Esophagus muscularis mucosa (tissue), 3 donors: ENCODE measurements around the gene DGKD.

Source experiments
- POLR2A ChIP-seq: fragments of 450-650 bp; IDR thresholded peaks from one replicate; pipeline ENCODE4 v1.6.1; 2017; ENCODE audit warnings: antibody characterized with exemption, moderate library complexity, mild to moderate bottlenecking, low read depth
- POLR2AphosphoS5 ChIP-seq, 2 donors: sonication (generic); formaldehyde crosslinking; IDR thresholded peaks; one replicate each; pipeline ENCODE4 v1.6.1; 2017; ENCODE audit warnings: antibody characterized with exemption in 2 of 2
- TF ChIP-seq, protein P1 (sequence below), 3 experiments: fragments of 200-600 bp in 2 of 3; fragments of 450-650 bp in 1 of 3; sonication (generic) in 2 of 3; IDR thresholded peaks; one replicate each; pipeline ENCODE4 v1.5.1; 2017 to 2019; ENCODE audit warnings: antibody characterized with exemption in 3 of 3, mild to moderate bottlenecking in 2 of 3, moderate library complexity in 1 of 3

DNA sequence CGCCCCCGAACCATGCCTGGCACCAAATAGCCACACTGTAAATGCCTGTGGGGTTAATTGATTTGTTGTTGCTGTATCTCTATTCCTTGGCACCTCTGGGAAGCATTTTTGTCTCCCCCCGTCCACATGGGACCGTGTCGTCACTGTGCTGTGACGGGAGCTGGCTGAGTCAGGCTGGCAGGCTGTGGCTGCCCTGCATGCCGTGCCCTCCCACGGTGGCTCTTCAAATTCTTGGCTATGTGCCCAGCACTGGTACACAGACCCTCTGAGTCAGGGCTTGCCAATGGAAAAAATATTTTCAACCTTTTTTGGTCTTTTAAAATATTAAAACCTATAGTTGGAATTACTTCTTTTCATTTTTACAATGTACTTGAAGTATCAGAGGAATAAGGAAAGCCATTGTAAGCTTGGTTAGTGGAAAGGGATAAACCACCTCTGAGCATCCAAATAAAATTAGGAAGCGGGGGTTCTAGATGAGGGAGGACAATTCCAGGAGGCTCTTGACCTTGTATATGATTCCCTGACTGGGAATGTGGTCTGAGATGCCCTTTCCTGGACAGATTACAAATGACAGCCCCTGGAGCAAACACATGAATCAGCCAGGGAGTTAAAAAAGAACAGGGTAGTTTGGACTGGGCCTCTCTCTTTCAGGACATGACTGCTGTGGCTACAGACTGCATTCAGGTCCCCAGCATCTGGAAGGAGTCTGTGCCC is 59.4 kb downstream of the DGKD start:
- TF ChIP-seq, protein P1, sequence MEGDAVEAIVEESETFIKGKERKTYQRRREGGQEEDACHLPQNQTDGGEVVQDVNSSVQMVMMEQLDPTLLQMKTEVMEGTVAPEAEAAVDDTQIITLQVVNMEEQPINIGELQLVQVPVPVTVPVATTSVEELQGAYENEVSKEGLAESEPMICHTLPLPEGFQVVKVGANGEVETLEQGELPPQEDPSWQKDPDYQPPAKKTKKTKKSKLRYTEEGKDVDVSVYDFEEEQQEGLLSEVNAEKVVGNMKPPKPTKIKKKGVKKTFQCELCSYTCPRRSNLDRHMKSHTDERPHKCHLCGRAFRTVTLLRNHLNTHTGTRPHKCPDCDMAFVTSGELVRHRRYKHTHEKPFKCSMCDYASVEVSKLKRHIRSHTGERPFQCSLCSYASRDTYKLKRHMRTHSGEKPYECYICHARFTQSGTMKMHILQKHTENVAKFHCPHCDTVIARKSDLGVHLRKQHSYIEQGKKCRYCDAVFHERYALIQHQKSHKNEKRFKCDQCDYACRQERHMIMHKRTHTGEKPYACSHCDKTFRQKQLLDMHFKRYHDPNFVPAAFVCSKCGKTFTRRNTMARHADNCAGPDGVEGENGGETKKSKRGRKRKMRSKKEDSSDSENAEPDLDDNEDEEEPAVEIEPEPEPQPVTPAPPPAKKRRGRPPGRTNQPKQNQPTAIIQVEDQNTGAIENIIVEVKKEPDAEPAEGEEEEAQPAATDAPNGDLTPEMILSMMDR (IDR thresholded peaks at IDR 0.05): no peak
- TF ChIP-seq POLR2AphosphoS5 (IDR thresholded peaks at IDR 0.05) (peak; percentile 13 to 22), POLR2A (no peak)
